GM12872 (cell line): Measurements from ENCODE around the gene SLC39A13.

Experiments used
- CTCF ChIP-seq: IDR thresholded peaks from 3 replicates; pipeline ENCODE4 v1.5.1; 2011; ENCODE audit warnings: low read depth, mild to moderate bottlenecking, low read length, moderate library complexity; ENCODE audit not compliant: insufficient read depth

SLC39A13 gene

GRCh38 chr11:47414685-47415070 is 6.3 kb downstream of the SLC39A13 start:
- TF ChIP-seq CTCF: no peak

GRCh38 chr11:47415091-47415854 is 6.9 kb downstream of the SLC39A13 start:
- TF ChIP-seq CTCF: no peak

GRCh38 chr11:47415949-47416472 is 7.6 kb downstream of the SLC39A13 start:
- TF ChIP-seq CTCF: no peak

GRCh38 chr11:47417712-47418111 is 9.3 kb downstream of the SLC39A13 start:
- no peak for TF ChIP-seq CTCF

- TF ChIP-seq CTCF: no peak
Observed at GRCh38 chr11:47418454-47419259, 10.3 kb downstream of the SLC39A13 start.

- TF ChIP-seq CTCF: no peak
Observed at GRCh38 chr11:47425611-47426010, 17.2 kb downstream of the SLC39A13 start.
